ENCODE results near the gene SRPK3. TPM values are rescaled to one million over a fixed set of nuclear protein-coding genes. Genes with fewer than 3 reads are reported as not detected.

The SRPK3 gene
- total and polyA plus RNA-seq, 2 donors (not counting 3 experiments of a cell fraction or from before 2014, with no cell fraction given), result 0.25 to 0.40 TPM

GRCh38 chrX:153792368-153792767, 11.5 kb downstream of the SRPK3 start:
- CTCF ChIA-PET, result no interaction called here
- FAIRE-seq, result no peak
- dilution Hi-C loops (cut with MboI; ENCODE audit: extremely low pct_ligation_motif_present, low sequenced_read_pairs), result no loop called here

More at GRCh38 chrX:153792368-153792767, 11.5 kb downstream of the SRPK3 start:
- Histone ChIP-seq H3K4me3 (replicated peaks in 1 of 3; ENCODE audit: insufficient read depth in 1 of 3, low read depth in 1 of 3, low read length in 3 of 3) (no peak overlapping the region), H3K27ac (ENCODE audit: insufficient read depth, low read depth, low read length) (no peak overlapping the region), H3K79me2 (ENCODE audit: control insufficient read depth, insufficient read depth, low read length) (peaks cover 57% of the 10 kb centered on the region), H4K20me1 (replicated peaks; ENCODE audit: control insufficient read depth, extremely low read depth, insufficient read depth, low read length) (no peaks in the 10 kb centered on the region), H3K27me3 (ENCODE audit: control insufficient read depth in 2 of 2, insufficient read depth in 2 of 2, low read length in 2 of 2) (no peaks in the 10 kb centered on the region), H3K4me2 (ENCODE audit: insufficient read depth, low read length) (no peak overlapping the region), H3K36me3 (ENCODE audit: control insufficient read depth in 2 of 2, extremely low read depth in 1 of 2, insufficient read depth in 2 of 2, low read length in 2 of 2) (peaks cover 0 to 13% of the 10 kb centered on the region in 2 experiments), H2AFZ (ENCODE audit: low read depth, low read length) (no peak overlapping the region), H3K9me3 (replicated peaks; ENCODE audit: control insufficient read depth, insufficient read depth, low read length) (no peaks in the 10 kb centered on the region), H3K4me1 (ENCODE audit: control insufficient read depth, extremely low read depth, insufficient read depth, low read length) (peaks cover 15% of the 10 kb centered on the region), H3K9me1 (replicated peaks; ENCODE audit: control insufficient read depth, extremely low read depth, insufficient read depth, low read length) (no peaks in the 10 kb centered on the region), H3K9ac (replicated peaks; ENCODE audit: extremely low read depth, insufficient read depth, low read length) (no peak overlapping the region)
- no peak for DNase-seq (ENCODE audit: low read depth, low spot score)
- POLR2A ChIA-PET, result no interaction called here
- intact Hi-C loops (cut with micrococcal nuclease), result loop anchor here (10.0 kb wide), 1 partner anchor 82 kb away; no protein-coding TSS in a partner anchor
- TF ChIP-seq EZH2 (IDR thresholded peaks at IDR 0.05; ENCODE audit: borderline replicate concordance, low read depth, low read length, severe bottlenecking) (no peak), GATA2 (IDR thresholded peaks at IDR 0.05; ENCODE audit: insufficient read depth, insufficient read length, low read depth, low read length) (no peak), FOS (IDR thresholded peaks at IDR 0.05; ENCODE audit: borderline replicate concordance, insufficient read depth, low read length) (no peak), MAX (IDR thresholded peaks at IDR 0.05; ENCODE audit: insufficient read depth, insufficient read length) (no peak), CTCF (IDR thresholded peaks at IDR 0.05; ENCODE audit: extremely low read depth in 1 of 2, insufficient read depth in 1 of 2, low read depth in 1 of 2, low read length in 2 of 2) (no peak), POLR2A (IDR thresholded peaks at IDR 0.05; ENCODE audit: low read depth, low read length) (no peak), JUN (IDR thresholded peaks at IDR 0.05; ENCODE audit: borderline replicate concordance, insufficient read depth, insufficient read length, low read depth) (no peak), MYC (IDR thresholded peaks at IDR 0.05; ENCODE audit: low read depth, low read length) (no peak), POLR2AphosphoS5 (IDR thresholded peaks at IDR 0.05; ENCODE audit: insufficient read depth, low read depth, low read length) (no peak)
- BruUV-seq (replicated peaks), result no TSS peak

All from endothelial cell of umbilical vein (primary cell).